ENCODE results near the gene AQP10. TPM values are rescaled to one million over a fixed set of nuclear protein-coding genes. Genes with fewer than 3 reads are reported as not detected.

Gene AQP10
- polyA plus RNA-seq, 1 experiment: not detected

DNA sequence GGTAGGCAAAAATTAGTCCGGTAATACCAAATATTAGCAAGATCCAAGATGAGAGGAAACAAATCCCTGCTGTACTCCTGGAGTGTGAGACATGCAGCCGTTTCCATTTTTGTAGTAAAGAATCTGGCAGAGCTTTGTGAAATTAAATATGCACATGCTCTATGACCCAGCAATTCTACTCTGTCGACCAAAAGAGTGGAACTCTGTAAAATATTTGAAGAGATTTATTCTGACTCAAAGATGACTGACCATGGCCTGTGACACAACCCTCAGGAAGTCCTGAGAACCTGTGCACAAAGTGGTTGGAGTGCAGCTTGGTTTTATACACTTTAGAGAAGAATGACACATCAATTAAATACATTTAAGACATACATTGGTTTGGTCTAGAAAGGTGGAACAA, 32.2 kb upstream of the AQP10 start:
- ChIA-PET POLR2A (no interaction called here), CTCF (no interaction called here)
- DNase-seq (ENCODE audit: low read depth, low spot score): no peak
- Histone ChIP-seq H3K4me3 (ENCODE audit: low read depth, low read length) (no peak overlapping the region), H3K27me3 (ENCODE audit: control insufficient read depth, insufficient read depth, low read length) (peaks cover 4% of the 10 kb centered on the region), H3K27ac (ENCODE audit: low read depth, low read length) (no peak overlapping the region), H3K9me3 (ENCODE audit: control insufficient read depth, insufficient read depth, low read length) (peaks cover 3% of the 10 kb centered on the region; the same call in 1 of the 2 replicates)
- TF ChIP-seq, protein P1, sequence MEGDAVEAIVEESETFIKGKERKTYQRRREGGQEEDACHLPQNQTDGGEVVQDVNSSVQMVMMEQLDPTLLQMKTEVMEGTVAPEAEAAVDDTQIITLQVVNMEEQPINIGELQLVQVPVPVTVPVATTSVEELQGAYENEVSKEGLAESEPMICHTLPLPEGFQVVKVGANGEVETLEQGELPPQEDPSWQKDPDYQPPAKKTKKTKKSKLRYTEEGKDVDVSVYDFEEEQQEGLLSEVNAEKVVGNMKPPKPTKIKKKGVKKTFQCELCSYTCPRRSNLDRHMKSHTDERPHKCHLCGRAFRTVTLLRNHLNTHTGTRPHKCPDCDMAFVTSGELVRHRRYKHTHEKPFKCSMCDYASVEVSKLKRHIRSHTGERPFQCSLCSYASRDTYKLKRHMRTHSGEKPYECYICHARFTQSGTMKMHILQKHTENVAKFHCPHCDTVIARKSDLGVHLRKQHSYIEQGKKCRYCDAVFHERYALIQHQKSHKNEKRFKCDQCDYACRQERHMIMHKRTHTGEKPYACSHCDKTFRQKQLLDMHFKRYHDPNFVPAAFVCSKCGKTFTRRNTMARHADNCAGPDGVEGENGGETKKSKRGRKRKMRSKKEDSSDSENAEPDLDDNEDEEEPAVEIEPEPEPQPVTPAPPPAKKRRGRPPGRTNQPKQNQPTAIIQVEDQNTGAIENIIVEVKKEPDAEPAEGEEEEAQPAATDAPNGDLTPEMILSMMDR (IDR thresholded peaks at IDR 0.05; ENCODE audit: low read depth, low read length): no peak

DNA sequence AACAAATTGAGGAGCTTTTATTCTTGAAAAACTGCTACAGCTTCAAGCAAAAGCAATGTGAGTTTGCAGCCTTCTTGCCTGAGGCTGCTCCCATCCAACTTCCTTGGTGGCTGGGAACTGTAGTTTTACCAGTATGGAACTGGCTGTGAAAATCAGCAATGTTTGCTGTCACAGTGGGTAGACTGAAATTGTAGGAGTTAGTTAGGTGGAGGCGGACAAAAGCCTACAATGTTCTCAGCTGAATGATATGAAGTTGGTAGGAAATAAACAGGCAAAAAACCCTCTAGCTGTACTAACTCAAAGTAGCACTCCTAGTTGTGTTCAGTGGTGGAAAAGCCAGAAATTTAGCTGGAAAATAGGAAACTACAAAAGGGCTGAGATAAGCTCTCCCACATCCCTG, 30.0 kb upstream of the AQP10 start:
- TF ChIP-seq, protein P1 (IDR thresholded peaks at IDR 0.05; ENCODE audit: low read depth, low read length): no peak
- ChIA-PET CTCF (interaction anchor here (1.1 kb wide), 1 partner anchor 19 kb away, joined by 3 read pairs; no protein-coding TSS in a partner anchor), POLR2A (no interaction called here)
- H3K27ac ChIP-seq (ENCODE audit: low read depth, low read length): no peak overlapping the region
- peaks cover 4% of the 10 kb centered on the region for H3K27me3 ChIP-seq (ENCODE audit: control insufficient read depth, insufficient read depth, low read length)
- DNase-seq (ENCODE audit: low read depth, low spot score): no peak
- H3K9me3 ChIP-seq (ENCODE audit: control insufficient read depth, insufficient read depth, low read length): peaks cover 17% of the 10 kb centered on the region
- H3K4me3 ChIP-seq (ENCODE audit: low read depth, low read length): no peak overlapping the region

GRCh38 chr1:154295408-154296235, 25.3 kb upstream of the AQP10 start:
- H3K4me3 ChIP-seq (ENCODE audit: low read depth, low read length): no peak overlapping the region
- no peak overlapping the region for H3K27ac ChIP-seq (ENCODE audit: low read depth, low read length)
- ChIA-PET CTCF (no interaction called here), POLR2A (interaction anchor here (0.6 kb wide), 1 partner anchor 79 kb away, joined by 3 read pairs; no protein-coding TSS in a partner anchor)
- TF ChIP-seq, protein P1 (IDR thresholded peaks at IDR 0.05; ENCODE audit: low read depth, low read length): no peak
- DNase-seq (ENCODE audit: low read depth, low spot score): no peak
- H3K27me3 ChIP-seq (ENCODE audit: control insufficient read depth, insufficient read depth, low read length): peaks cover 4% of the 10 kb centered on the region
- H3K9me3 ChIP-seq (ENCODE audit: control insufficient read depth, insufficient read depth, low read length): peaks cover 24% of the 10 kb centered on the region

DNA sequence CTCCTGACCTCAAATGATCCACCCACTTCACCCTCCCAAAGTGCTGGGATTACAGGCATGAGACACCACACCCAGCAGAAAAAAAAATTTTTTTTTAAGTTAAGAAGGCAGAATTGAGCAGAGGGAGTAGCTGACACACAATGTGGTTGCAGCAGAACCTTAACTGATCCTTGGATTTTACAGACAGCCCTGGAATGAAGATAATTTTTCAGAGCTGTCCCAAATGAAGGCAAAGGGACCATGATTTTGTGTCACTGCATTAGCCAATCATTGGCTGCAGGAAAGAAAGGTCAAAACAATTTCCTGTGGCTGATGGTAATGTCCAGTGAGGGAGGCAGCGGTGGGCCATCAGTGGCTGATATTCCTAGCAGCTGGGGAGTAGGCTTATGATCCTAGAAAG, 19.3 kb upstream of the AQP10 start:
- Histone ChIP-seq H3K27ac (ENCODE audit: low read depth, low read length) (no peak overlapping the region), H3K4me3 (ENCODE audit: low read depth, low read length) (no peak overlapping the region), H3K27me3 (ENCODE audit: control insufficient read depth, insufficient read depth, low read length) (no peaks in the 10 kb centered on the region), H3K9me3 (ENCODE audit: control insufficient read depth, insufficient read depth, low read length) (peaks cover 6% of the 10 kb centered on the region; the same call in 1 of the 2 replicates)
- ChIA-PET POLR2A (no interaction called here), CTCF (no interaction called here)
- TF ChIP-seq, protein P1 (IDR thresholded peaks at IDR 0.05; ENCODE audit: low read depth, low read length): no peak
- no peak for DNase-seq (ENCODE audit: low read depth, low spot score)

- Histone ChIP-seq H3K27me3 (ENCODE audit: control insufficient read depth, insufficient read depth, low read length) (no peaks in the 10 kb centered on the region), H3K4me3 (ENCODE audit: low read depth, low read length) (no peak overlapping the region), H3K27ac (ENCODE audit: low read depth, low read length) (no peak overlapping the region), H3K9me3 (ENCODE audit: control insufficient read depth, insufficient read depth, low read length) (no peaks in the 10 kb centered on the region)
- CTCF ChIA-PET: interaction anchor here (1.3 kb wide), 1 partner anchor 20 kb away, joined by 5 read pairs; no protein-coding TSS in a partner anchor
- TF ChIP-seq, protein P1 (IDR thresholded peaks at IDR 0.05; ENCODE audit: low read depth, low read length): no peak
- DNase-seq (ENCODE audit: low read depth, low spot score): no peak
- POLR2A ChIA-PET: no interaction called here
Measured at GRCh38 chr1:154304664-154305337, 16.1 kb upstream of the AQP10 start.
